Ramos (cell line): ENCODE results near the gene FOXD4L1.
"Not testable (repeated sequence)": the region's sequence is repeated elsewhere in the genome, so short reads cannot be mapped to it uniquely, and the experiment has no call there.

Source experiments
- in situ Hi-C: fragments of 300-500 bp; cut with MboI; formaldehyde crosslinking; loops from one replicate; pipeline ENCODE4 v1.14.3; 2022; ENCODE audit warnings: low sequenced_read_pairs; ENCODE audit not compliant: unreplicated experiment

Gene FOXD4L1

GRCh38 chr2:113521492-113521891, 23.0 kb downstream of the FOXD4L1 start:
- in situ Hi-C loops, result not testable (repeated sequence)

DNA sequence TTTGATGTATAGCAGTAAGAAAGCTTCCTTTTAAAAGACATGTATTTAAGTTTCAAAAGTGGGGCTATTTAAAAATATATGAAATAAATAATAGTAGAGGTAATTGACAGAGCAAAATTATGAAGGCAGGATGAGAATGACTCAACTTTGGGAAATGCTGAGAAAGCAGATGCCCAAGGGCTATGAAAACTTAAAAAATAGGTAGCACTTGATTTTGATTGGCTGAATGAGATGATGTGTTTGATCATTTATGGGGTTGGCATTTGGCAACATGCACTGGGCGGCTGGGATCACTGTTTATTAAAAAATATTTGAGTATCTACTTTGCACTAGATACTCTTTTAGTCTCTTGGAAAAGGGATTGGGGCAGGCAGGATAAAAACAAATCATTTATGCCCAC, 26.5 kb downstream of the FOXD4L1 start:
- in situ Hi-C loops, result not testable (repeated sequence)

DNA sequence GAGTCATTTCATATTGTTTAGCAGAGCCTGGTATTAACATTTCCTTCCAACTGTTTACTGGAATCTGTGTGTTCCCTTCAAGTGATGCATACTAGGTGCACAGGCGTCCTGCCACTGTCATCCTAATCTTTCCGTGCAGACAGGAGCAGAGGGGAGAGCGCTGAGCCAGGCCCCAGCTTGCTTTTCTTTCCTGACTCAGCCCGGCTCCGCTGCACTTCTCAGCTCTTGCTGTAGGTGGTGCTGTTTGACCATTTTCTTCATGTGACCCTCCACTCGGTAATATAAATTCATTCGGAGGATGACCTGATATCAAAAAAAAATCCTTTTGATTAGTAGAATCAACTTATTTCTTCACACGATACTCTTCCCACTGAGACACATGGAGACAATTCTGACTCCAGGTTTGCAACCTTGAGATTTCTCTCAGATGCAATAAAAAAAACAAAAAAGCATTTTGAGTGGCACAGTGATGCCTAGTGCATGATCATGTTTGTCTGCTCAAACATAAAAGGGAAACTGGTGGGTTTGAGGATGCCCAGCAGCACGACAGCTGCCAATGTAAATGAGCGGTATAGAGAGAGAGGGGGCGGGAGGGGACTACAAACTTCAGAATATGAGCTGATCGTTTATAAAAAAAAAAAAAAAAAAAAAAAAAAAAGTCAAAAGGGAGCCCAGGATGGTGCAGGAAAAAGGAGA, 29.0 kb downstream of the FOXD4L1 start:
- in situ Hi-C loops, result not testable (repeated sequence)

- in situ Hi-C loops, result not testable (repeated sequence)
Observed at GRCh38 chr2:113528126-113528525, 29.7 kb downstream of the FOXD4L1 start.

GRCh38 chr2:113528904-113529303, 30.4 kb downstream of the FOXD4L1 start:
- in situ Hi-C loops, result not testable (repeated sequence)

DNA sequence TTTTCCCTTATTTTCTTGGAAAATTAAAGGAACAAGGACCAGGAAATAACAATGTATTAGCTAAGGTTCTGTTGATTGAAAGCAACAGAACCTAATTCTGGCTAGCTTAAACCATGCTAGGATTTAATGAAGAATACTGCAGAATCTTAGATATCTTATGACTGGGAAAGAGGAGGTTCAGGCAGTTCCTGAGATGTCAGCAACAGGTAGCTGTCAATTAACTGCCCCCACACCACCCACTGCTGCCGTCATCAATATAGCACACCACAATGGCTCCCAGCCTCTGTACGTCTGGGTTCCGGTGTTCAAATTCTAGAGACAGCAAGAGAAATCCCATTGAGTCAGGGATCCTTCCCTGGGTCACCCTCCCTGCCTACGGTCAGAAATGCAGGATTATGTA, 34.5 kb downstream of the FOXD4L1 start:
- in situ Hi-C loops, result not testable (repeated sequence)

- in situ Hi-C loops, result not testable (repeated sequence)
Observed at GRCh38 chr2:113536573-113536972, 38.1 kb downstream of the FOXD4L1 start.

- in situ Hi-C loops, result not testable (repeated sequence)
Observed at GRCh38 chr2:113540834-113541203, 42.4 kb downstream of the FOXD4L1 start.

DNA sequence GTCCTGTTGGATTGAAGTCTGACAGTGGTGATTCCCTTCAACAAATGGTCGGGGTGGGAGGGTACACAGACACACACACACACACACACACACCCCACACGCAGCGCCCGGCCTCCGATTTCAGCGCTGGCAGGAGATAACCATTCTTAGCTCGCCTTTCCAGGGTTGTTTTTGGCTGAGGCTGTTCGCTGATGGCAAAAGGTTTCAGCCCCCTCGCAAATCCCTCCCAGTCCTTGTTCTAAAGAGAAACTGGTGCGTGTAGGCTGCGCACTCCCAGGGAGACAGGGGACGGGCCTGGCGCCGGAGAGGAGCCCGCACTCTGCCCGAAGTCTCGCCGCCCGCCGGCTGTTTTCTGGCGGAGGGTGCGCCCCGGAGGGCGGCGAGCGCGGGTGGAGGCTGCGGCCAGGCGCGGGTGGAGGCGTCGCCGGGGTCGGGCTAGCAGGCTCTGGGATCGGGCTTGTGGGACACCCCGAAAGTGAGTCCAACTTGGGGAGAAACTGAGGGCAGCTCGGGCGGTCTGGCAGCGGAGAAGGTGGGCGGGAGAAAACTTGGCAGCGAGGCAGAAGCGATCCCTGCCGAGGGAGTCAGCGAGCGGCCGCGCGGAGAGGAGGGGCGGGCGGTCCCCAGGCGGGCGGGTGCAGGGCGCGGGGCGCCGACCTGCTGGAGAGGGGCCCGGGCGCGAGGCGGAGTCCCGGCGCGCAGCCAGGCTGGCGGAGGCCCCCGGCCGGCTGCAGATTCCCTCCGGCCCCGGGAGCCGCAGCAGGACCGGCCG, 42.9 kb downstream of the FOXD4L1 start:
- in situ Hi-C loops, result not testable (repeated sequence)

GRCh38 chr2:113541976-113542485, 43.6 kb downstream of the FOXD4L1 start:
- in situ Hi-C loops, result not testable (repeated sequence)

DNA sequence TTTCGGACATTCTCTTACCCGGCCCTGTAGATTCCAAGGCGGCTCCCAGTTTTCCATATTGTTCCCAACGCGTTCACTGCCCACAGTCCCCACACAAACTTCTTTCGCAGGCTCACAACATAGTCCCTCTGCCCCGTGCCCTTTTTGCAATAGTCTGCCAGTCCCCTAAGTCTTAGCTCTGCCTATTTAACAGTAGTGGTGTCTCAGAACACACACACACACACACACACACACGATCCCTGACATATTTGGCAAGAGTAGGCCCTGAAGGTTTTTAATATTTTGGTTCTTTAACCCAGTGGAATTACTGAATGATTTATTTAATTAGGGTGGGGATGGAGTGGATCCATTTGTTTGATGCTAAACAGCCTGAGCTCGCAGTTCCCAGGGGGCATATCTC, 44.1 kb downstream of the FOXD4L1 start:
- in situ Hi-C loops, result not testable (repeated sequence)
